GM10248 (cell line): ENCODE results near the gene CARNS1.

Source experiments
- CTCF ChIA-PET: fragments of 300-600 bp; sonication (Branson Sonifier 250); formaldehyde crosslinking; extraction: SDS; loops from one replicate; lab custom pipeline; 2021; ENCODE audit warnings: antibody characterized with exemption; lab: Yijun Ruan, JAX
- POLR2A ChIA-PET: fragments of 350-650 bp; sonication (Branson Sonifier 250); formaldehyde crosslinking; extraction: SDS; loops from one replicate; lab custom pipeline; 2020; ENCODE audit warnings: antibody characterized with exemption; lab: Yijun Ruan, JAX
- DNase-seq: peaks from one replicate; pipeline ENCODE4 v3.0.0; 2012; ENCODE audit errors: extremely low spot score
- TF ChIP-seq, protein P1 (sequence below): IDR thresholded peaks from 2 replicates; pipeline ENCODE4 v1.5.1; 2012; ENCODE audit warnings: mild to moderate bottlenecking, low read depth; ENCODE audit errors: extremely low read depth, missing control alignments, control extremely low read depth

CARNS1 gene

DNA sequence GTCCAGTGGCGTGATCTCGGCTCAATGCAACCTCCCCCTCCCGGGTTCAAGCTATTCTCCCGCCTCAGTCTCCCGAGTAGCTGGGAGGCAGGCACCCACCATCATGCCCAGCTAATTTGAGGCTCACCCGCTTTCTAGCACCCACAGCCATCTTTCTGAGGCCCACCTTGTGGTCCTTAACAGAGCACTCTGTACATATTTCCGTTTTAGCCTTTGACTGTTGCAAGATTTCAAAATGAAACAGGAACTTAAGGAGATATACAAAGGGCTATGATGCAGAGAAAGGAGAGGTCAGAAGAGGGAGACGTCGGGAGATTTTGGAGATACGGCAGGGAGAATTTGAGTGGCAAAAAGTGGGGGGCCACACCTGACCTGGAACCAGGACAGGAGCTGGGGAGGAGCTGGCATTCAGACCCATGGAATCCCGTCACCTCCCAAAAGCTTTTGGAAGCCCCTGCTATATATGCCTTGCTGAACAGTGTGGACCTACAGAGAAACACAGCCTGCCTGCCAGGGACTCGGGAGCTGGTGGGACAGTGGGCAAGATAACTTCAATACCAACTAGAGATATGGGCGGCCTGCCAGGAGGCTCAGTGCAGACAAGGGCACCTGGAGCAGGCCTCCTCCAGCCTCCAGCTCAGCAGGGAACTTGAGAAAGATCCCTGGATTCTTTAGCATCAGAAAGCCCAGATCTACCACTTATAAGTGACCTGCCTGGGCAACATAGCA lies 34.1 kb upstream of the CARNS1 start:
- ChIA-PET CTCF (interaction anchor here (0.6 to 42.5 kb wide), 28 partner anchors 3 to 528 kb away, joined by 3 to 1573 read pairs (median 6); partner anchors contain the start of genes ANKRD13D, CLCF1, GRK2 and PITPNM1), POLR2A (interaction anchor here (0.7 to 1.5 kb wide), 3 partner anchors 15 to 31 kb away, joined by 3 to 6 read pairs (median 4); partner anchors contain the start of gene POLD4)
- peak; percentile 51 for DNase-seq
- TF ChIP-seq, protein P1, sequence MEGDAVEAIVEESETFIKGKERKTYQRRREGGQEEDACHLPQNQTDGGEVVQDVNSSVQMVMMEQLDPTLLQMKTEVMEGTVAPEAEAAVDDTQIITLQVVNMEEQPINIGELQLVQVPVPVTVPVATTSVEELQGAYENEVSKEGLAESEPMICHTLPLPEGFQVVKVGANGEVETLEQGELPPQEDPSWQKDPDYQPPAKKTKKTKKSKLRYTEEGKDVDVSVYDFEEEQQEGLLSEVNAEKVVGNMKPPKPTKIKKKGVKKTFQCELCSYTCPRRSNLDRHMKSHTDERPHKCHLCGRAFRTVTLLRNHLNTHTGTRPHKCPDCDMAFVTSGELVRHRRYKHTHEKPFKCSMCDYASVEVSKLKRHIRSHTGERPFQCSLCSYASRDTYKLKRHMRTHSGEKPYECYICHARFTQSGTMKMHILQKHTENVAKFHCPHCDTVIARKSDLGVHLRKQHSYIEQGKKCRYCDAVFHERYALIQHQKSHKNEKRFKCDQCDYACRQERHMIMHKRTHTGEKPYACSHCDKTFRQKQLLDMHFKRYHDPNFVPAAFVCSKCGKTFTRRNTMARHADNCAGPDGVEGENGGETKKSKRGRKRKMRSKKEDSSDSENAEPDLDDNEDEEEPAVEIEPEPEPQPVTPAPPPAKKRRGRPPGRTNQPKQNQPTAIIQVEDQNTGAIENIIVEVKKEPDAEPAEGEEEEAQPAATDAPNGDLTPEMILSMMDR: no peak

- ChIA-PET POLR2A (interaction anchor here (1.0 to 1.5 kb wide), 2 partner anchors 26 to 29 kb away, joined by 4 read pairs; partner anchors contain the start of gene POLD4), CTCF (interaction anchor here (0.6 to 42.5 kb wide), 43 partner anchors 2 to 529 kb away, joined by 3 to 1573 read pairs (median 5); partner anchors contain the start of genes ANKRD13D, CDK2AP2, CLCF1 and GRK2)
- TF ChIP-seq, protein P1: peak; percentile 94
- DNase-seq: peak; percentile 86
These were observed 33.0 kb upstream of the CARNS1 start for GRCh38 chr11:67382276-67383136.

DNA sequence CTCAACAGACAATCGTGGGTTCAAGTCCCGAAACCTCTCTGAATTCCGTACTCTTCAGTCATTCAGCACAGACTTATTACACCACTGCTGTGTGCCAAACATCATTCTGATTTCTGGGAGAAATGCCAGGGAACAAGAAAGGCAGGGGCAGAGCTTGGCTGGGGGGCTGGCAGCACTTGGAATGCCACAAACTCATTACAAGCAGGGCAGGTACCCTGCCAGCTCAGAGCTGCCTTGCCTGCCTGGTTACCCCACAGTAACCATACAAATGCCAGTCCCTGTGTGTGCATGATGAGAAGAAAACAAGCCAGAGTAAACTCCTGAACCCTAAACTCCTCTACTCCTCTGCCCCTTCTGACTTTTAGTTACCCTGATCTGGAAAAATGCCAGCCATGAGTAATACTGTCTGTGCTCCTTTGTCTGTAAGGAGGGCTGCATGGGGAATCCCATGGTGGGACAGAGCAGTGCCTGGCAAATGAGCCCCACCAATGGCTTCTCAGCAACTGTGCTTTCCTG lies 30.6 kb upstream of the CARNS1 start:
- CTCF ChIA-PET: interaction anchor here (1.4 to 42.5 kb wide), 5 partner anchors 0 to 123 kb away, joined by 4 to 1573 read pairs (median 134); partner anchors contain the start of genes CLCF1, POLD4, PPP1CA and RAD9A
- TF ChIP-seq, protein P1: no peak
- POLR2A ChIA-PET: no interaction called here
- DNase-seq: no peak

DNA sequence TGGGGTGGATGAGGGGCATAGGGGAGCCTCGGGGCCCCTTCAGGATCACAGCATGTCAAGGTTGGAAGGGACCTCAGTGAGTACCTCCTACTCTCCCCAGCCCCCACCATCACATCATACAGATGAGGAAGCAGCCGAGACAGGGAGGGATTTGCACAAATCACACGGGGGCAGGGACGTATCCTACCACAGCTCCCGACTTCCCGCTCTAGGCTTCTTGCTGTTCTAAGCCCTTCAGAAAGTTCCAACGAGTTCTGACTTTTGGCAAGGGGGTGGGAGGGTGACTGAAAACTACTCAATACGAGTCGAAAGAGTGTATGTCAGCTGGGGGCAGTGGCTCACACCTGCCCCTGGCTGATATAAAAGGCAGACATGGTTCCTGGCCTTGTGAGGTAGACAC lies 28.4 kb upstream of the CARNS1 start:
- DNase-seq: no peak
- ChIA-PET POLR2A (interaction anchor here (0.6 to 1.0 kb wide), 2 partner anchors 7 to 43 kb away, joined by 6 to 22 read pairs; no protein-coding TSS in a partner anchor), CTCF (interaction anchor here (1.2 to 42.5 kb wide), 6 partner anchors 14 to 124 kb away, joined by 5 to 1573 read pairs (median 9); partner anchors contain the start of genes CLCF1, POLD4 and PPP1CA)
- TF ChIP-seq, protein P1: no peak

GRCh38 chr11:67387518-67387917 lies 28.0 kb upstream of the CARNS1 start:
- POLR2A ChIA-PET: no interaction called here
- no peak for DNase-seq
- CTCF ChIA-PET: interaction anchor here (2.9 to 42.5 kb wide), 3 partner anchors 20 to 125 kb away, joined by 10 to 1573 read pairs (median 134); partner anchors contain the start of genes CLCF1 and POLD4
- TF ChIP-seq, protein P1: no peak
